Prostate gland (tissue), 2 donors: ENCODE measurements around the gene ADAM22. TPM values are rescaled to one million over a fixed set of nuclear protein-coding genes. Genes with fewer than 3 reads are reported as not detected.

ENCODE experiments used
- DNase-seq: peaks from one replicate; pipeline ENCODE4 v3.0.0-alpha.2; 2019; ENCODE audit warnings: low spot score
- H3K27ac ChIP-seq, 2 donors: fragments of 200-600 bp; sonication (generic); 2 replicates each; pipeline ENCODE4 v1.5.1; 2017 to 2019
- H3K27me3 ChIP-seq: fragments of 200-600 bp; sonication (generic); replicated peaks from 2 replicates; pipeline ENCODE4 v1.5.1; 2019; ENCODE audit not compliant: insufficient read depth
- H3K36me3 ChIP-seq, 2 donors: fragments of 200-600 bp; sonication (generic); 1 replicate in 1 of 2; 2 replicates in 1 of 2; pipeline versions ENCODE4 v1.5.1 to v1.8.1; 2017 to 2019
- H3K4me1 ChIP-seq: fragments of 200-600 bp; sonication (generic); replicated peaks from 2 replicates; pipeline ENCODE4 v1.5.1; 2019
- H3K4me3 ChIP-seq, 2 donors: fragments of 200-600 bp; sonication (generic); 2 replicates each; pipeline ENCODE4 v1.5.1; 2017 to 2019
- H3K9me3 ChIP-seq: fragments of 200-600 bp; sonication (generic); 2 replicates; pipeline ENCODE4 v1.5.1; 2017
- POLR2A ChIP-seq: fragments of 450-650 bp; IDR thresholded peaks from one replicate; pipeline ENCODE4 v1.6.1; 2016; ENCODE audit warnings: antibody characterized with exemption, mild to moderate bottlenecking
- POLR2AphosphoS5 ChIP-seq: sonication (generic); formaldehyde crosslinking; IDR thresholded peaks from one replicate; pipeline ENCODE4 v1.6.1; 2017; ENCODE audit warnings: antibody characterized with exemption
- WGBS: methylation state at CpG from one replicate; pipeline ENCODE4 v1.1.5; 2018; 5-methylcytosine and 5-hydroxymethylcytosine counted together
- intact Hi-C: fragments of 100-400 bp; cut with DNase I; formaldehyde crosslinking; loops from one replicate; pipeline ENCODE4 v1.14.2; 2022
- total RNA-seq, 2 donors: library from RNA; depleted of rRNA; stranded (reverse); fragments of >200 nt; gene quantifications; one replicate each; pipeline ENCODE4 v1.1.0, GENCODE V29; 2016
- TF ChIP-seq, protein P1 (sequence below), 4 experiments: fragments of 200-600 bp in 2 of 4; fragments of 450-650 bp in 2 of 4; sonication (generic) in 2 of 4; IDR thresholded peaks; 1 replicate in 3 of 4; 2 replicates in 1 of 4; pipeline ENCODE4 v1.5.1; 2016 to 2019; ENCODE audit warnings: antibody characterized with exemption in 4 of 4, mild to moderate bottlenecking in 2 of 4, moderate library complexity in 2 of 4

ADAM22 gene
- total RNA-seq, 2 donors from 2014 or later = 8.4 to 8.5 TPM

DNA sequence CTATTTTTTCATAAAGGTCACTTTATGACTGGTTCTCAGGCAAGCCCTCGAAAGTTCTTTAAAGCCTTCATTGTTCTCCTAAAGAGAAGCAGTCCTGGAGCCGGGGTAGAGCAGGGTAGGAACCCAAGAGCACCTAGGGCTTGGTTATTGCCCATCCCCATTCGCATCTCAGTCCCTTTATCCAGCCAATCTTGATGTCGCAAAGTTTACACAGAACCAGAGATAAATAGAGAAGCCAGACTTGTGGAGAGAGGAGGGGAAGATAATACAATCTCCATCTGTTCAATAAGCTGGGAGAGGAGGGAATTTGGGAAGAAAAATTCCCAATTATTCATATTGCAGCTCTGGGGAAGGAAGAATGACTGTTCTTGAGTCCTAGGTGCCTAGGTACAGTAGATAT lies 292.1 kb downstream of the ADAM22 start:
- no peak overlapping the region for H3K4me3 ChIP-seq
- no peaks in the 10 kb centered on the region for H3K36me3 ChIP-seq
- DNase-seq = no peak
- WGBS = 67% methylated on average over 4 of the region's 4 CpGs
- H3K9me3 ChIP-seq = no peaks in the 10 kb centered on the region
- H3K27ac ChIP-seq = no peak overlapping the region
- no peak for TF ChIP-seq POLR2AphosphoS5
- no peak for TF ChIP-seq POLR2A
- TF ChIP-seq, protein P1, sequence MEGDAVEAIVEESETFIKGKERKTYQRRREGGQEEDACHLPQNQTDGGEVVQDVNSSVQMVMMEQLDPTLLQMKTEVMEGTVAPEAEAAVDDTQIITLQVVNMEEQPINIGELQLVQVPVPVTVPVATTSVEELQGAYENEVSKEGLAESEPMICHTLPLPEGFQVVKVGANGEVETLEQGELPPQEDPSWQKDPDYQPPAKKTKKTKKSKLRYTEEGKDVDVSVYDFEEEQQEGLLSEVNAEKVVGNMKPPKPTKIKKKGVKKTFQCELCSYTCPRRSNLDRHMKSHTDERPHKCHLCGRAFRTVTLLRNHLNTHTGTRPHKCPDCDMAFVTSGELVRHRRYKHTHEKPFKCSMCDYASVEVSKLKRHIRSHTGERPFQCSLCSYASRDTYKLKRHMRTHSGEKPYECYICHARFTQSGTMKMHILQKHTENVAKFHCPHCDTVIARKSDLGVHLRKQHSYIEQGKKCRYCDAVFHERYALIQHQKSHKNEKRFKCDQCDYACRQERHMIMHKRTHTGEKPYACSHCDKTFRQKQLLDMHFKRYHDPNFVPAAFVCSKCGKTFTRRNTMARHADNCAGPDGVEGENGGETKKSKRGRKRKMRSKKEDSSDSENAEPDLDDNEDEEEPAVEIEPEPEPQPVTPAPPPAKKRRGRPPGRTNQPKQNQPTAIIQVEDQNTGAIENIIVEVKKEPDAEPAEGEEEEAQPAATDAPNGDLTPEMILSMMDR (IDR thresholded peaks at IDR 0.05) = no peak
- intact Hi-C loops = no loop called here
- H3K4me1 ChIP-seq = no peaks in the 10 kb centered on the region
- H3K27me3 ChIP-seq = no peaks in the 10 kb centered on the region

DNA sequence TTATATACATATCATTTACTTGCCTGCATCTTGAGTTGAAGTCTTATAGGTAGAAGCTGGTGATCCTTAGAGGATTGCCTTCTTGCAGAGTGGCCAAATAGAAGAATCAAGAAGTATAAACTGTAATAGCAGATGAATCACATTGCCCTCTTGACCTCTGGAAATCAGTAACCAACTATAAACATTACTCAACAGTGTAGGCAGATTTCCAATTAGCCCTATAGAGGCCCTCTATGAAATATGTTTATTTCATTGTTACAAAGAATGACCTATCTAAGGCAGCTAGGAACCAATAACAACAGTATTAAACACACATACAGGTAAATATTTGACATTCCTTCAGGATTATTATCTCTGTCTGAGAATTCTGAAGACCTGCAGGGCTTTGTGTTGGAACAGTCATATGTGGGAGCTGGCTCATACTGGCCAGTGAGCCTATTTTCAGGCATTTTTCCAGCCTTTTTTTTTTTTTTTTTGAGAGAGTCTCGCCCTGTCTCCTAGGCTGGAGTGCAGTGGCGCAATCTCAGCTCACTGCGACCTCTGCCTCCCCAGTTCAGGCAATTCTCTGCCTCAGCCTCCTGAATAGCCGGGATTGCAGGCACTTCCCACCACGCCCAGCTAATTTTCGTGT lies 292.9 kb downstream of the ADAM22 start:
- H3K36me3 ChIP-seq = no peaks in the 10 kb centered on the region
- no peaks in the 10 kb centered on the region for H3K4me1 ChIP-seq
- no peak overlapping the region for H3K27ac ChIP-seq
- no peaks in the 10 kb centered on the region for H3K27me3 ChIP-seq
- 60% methylated on average over 6 of the region's 6 CpGs for WGBS
- intact Hi-C loops = no loop called here
- no peaks in the 10 kb centered on the region for H3K9me3 ChIP-seq
- H3K4me3 ChIP-seq = no peak overlapping the region
- DNase-seq = no peak
- TF ChIP-seq, protein P1 (IDR thresholded peaks at IDR 0.05) = no peak
- TF ChIP-seq POLR2AphosphoS5 = peak; percentile 52
- TF ChIP-seq POLR2A = no peak

DNA sequence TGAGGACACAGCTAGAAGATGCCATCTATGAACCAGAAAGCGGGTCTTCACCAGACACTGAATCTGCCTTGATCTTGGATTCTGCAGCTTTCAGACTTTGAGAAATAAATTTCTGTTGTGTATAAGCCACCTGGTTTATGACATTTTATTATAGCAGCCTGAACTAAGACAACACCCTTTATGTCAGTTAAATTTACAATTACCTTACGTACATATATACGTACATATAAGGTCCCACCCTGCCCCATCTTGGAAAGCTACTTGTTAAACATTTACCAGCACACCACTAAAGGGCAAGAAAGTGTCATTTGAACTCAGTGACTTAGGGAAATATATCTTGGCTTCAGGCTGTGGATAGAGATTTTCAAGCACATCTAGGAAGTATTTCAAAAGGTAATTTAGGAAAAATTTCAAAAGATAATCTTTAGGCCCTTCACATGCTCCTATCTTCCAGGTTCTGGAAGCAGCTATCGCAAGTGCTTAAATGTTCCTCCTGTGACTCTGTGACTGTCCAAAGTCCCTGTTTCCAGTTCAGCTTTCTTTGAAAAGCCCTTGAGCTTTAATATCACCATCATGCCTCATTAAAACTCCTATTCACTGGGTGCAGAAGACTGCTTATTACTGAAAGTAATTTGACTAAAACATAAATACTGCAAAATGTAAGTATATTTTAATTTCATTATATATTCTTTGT lies 295.4 kb downstream of the ADAM22 start:
- WGBS = 94% methylated on average over 4 of the region's 4 CpGs
- Histone ChIP-seq H3K4me1 (no peaks in the 10 kb centered on the region), H3K9me3 (no peaks in the 10 kb centered on the region), H3K4me3 (no peak overlapping the region), H3K27ac (no peak overlapping the region), H3K27me3 (no peaks in the 10 kb centered on the region), H3K36me3 (no peaks in the 10 kb centered on the region)
- no peak for DNase-seq
- intact Hi-C loops = no loop called here
- TF ChIP-seq, protein P1 (IDR thresholded peaks at IDR 0.05) = no peak
- no peak for TF ChIP-seq POLR2AphosphoS5
- no peak for TF ChIP-seq POLR2A

DNA sequence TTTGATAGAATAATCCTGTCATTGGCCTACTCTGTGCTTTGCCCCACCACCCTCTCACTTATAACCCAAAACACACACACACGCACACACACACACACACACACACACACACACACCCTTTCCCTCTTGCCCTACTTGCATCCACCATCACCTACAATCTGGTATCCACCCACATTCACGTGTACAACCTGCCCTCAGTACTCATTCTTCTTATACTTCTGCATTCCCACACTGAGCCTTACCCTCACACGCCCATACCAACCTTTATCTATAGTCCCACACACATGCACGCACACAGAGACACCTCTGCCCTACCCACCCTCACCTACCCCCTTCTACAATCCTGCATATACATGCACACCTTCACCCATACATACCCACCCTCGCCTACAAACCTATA lies 296.6 kb downstream of the ADAM22 start:
- H3K27ac ChIP-seq = no peak overlapping the region
- H3K4me1 ChIP-seq = no peaks in the 10 kb centered on the region
- no peaks in the 10 kb centered on the region for H3K9me3 ChIP-seq
- H3K27me3 ChIP-seq = no peaks in the 10 kb centered on the region
- 88% methylated on average over 5 of the region's 5 CpGs for WGBS
- TF ChIP-seq, protein P1 (IDR thresholded peaks at IDR 0.05) = no peak
- TF ChIP-seq POLR2AphosphoS5 (no peak), POLR2A (no peak)
- DNase-seq = no peak
- H3K4me3 ChIP-seq = no peak overlapping the region
- intact Hi-C loops = no loop called here
- H3K36me3 ChIP-seq = no peaks in the 10 kb centered on the region

DNA sequence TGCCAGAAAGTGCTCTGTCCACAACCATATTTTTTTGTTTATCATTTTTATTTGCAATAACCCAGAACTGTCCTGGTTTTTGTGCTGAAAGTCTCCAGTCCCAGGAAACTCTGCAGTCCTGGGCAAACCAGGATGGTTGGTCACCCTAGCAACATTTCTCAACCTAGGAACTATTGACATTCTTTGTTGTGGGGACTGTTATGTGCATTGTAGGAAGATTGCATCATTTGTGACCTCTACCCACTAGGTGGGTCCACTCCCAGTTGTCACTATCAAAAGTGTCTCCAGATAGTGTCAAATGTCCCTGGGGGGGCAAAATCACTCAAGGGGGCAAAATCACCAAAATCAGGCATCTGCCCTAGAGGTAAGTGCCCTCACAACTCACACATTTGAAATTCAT lies 299.8 kb downstream of the ADAM22 start:
- Histone ChIP-seq H3K27me3 (no peaks in the 10 kb centered on the region), H3K4me3 (no peak overlapping the region), H3K4me1 (no peaks in the 10 kb centered on the region), H3K9me3 (no peaks in the 10 kb centered on the region), H3K36me3 (no peaks in the 10 kb centered on the region), H3K27ac (no peak overlapping the region)
- intact Hi-C loops = no loop called here
- TF ChIP-seq POLR2A = no peak
- TF ChIP-seq, protein P1 (IDR thresholded peaks at IDR 0.05) = no peak
- TF ChIP-seq POLR2AphosphoS5 = no peak
- DNase-seq = no peak
